Measurements from ENCODE around the gene SLC24A4. TPM values are rescaled to one million over a fixed set of nuclear protein-coding genes. Genes with fewer than 3 reads are reported as not detected.

SLC24A4 gene
- polyA plus RNA-seq, 1 donor from 2014 or later, result 0.17 TPM

GRCh38 chr14:92383805-92384204 lies 60.8 kb downstream of the SLC24A4 start:
- no peaks in the 10 kb centered on the region for H3K27me3 ChIP-seq (ENCODE audit: insufficient read depth, low read depth, low read length)
- no peak overlapping the region for H3K4me3 ChIP-seq (ENCODE audit: low read length)
- TF ChIP-seq MXI1 (conservative IDR thresholded peaks at IDR 0.05; ENCODE audit: poor library complexity, severe bottlenecking) (no peak), REST (IDR thresholded peaks at IDR 0.05; ENCODE audit: borderline replicate concordance) (no peak), EP300 (conservative IDR thresholded peaks at IDR 0.05; ENCODE audit: poor library complexity, severe bottlenecking) (no peak), POLR2AphosphoS5 (IDR thresholded peaks at IDR 0.05) (no peak), CTCF (IDR thresholded peaks at IDR 0.05; ENCODE audit: poor library complexity, severe bottlenecking) (no peak), TAF1 (IDR thresholded peaks at IDR 0.05; ENCODE audit: low read depth) (no peak), EZH2 (IDR thresholded peaks at IDR 0.05; ENCODE audit: borderline replicate concordance, insufficient read depth, low read length, poor library complexity, severe bottlenecking) (no peak), RAD21 (conservative IDR thresholded peaks at IDR 0.05) (no peak)
- no peaks in the 10 kb centered on the region for H3K9me3 ChIP-seq (ENCODE audit: low read length)
- H3K36me3 ChIP-seq (ENCODE audit: insufficient read depth, low read length), result no peaks in the 10 kb centered on the region
- no peaks in the 10 kb centered on the region for H3F3A ChIP-seq (ENCODE audit: insufficient read depth, low read length, poor library complexity, severe bottlenecking)
- H3K79me2 ChIP-seq (replicated peaks; ENCODE audit: insufficient read depth, low read length), result no peaks in the 10 kb centered on the region
- no peak overlapping the region for H2AFZ ChIP-seq (ENCODE audit: low read depth, low read length)
- H3K9ac ChIP-seq (ENCODE audit: low read length), result no peak overlapping the region
- H3K27ac ChIP-seq (ENCODE audit: low read length), result no peak overlapping the region
- H3K9me2 ChIP-seq (ENCODE audit: insufficient read depth, low read length), result no peaks in the 10 kb centered on the region
- H4K20me1 ChIP-seq (ENCODE audit: insufficient read depth), result no peaks in the 10 kb centered on the region
- H3K4me2 ChIP-seq (ENCODE audit: low read length), result no peak overlapping the region

GRCh38 chr14:92384461-92385133 lies 61.6 kb downstream of the SLC24A4 start:
- no peak for TF ChIP-seq CTCF (IDR thresholded peaks at IDR 0.05; ENCODE audit: poor library complexity, severe bottlenecking)
- no peak for TF ChIP-seq TAF1 (IDR thresholded peaks at IDR 0.05; ENCODE audit: low read depth)
- no peak for TF ChIP-seq EZH2 (IDR thresholded peaks at IDR 0.05; ENCODE audit: borderline replicate concordance, insufficient read depth, low read length, poor library complexity, severe bottlenecking)
- no peak for TF ChIP-seq RAD21 (conservative IDR thresholded peaks at IDR 0.05)
- TF ChIP-seq REST (IDR thresholded peaks at IDR 0.05; ENCODE audit: borderline replicate concordance), result no peak
- no peak for TF ChIP-seq SMC3 (conservative IDR thresholded peaks at IDR 0.05; ENCODE audit: poor library complexity)
- no peak for TF ChIP-seq POLR2AphosphoS5 (IDR thresholded peaks at IDR 0.05)
- TF ChIP-seq EP300 (conservative IDR thresholded peaks at IDR 0.05; ENCODE audit: poor library complexity, severe bottlenecking), result no peak
- no peak for TF ChIP-seq MXI1 (conservative IDR thresholded peaks at IDR 0.05; ENCODE audit: poor library complexity, severe bottlenecking)
- Histone ChIP-seq H3K9ac (ENCODE audit: low read length) (no peak overlapping the region), H3K4me3 (ENCODE audit: low read length) (no peak overlapping the region)

More at GRCh38 chr14:92384461-92385133, 61.6 kb downstream of the SLC24A4 start:
- Histone ChIP-seq H3K9me2 (ENCODE audit: insufficient read depth, low read length) (no peaks in the 10 kb centered on the region), H3K79me2 (replicated peaks; ENCODE audit: insufficient read depth, low read length) (no peaks in the 10 kb centered on the region), H3K27me3 (ENCODE audit: insufficient read depth, low read depth, low read length) (no peaks in the 10 kb centered on the region), H3K27ac (ENCODE audit: low read length) (no peak overlapping the region), H2AFZ (ENCODE audit: low read depth, low read length) (no peak overlapping the region), H3K9me3 (ENCODE audit: low read length) (no peaks in the 10 kb centered on the region), H3F3A (ENCODE audit: insufficient read depth, low read length, poor library complexity, severe bottlenecking) (no peaks in the 10 kb centered on the region), H4K20me1 (ENCODE audit: insufficient read depth) (no peaks in the 10 kb centered on the region), H3K36me3 (ENCODE audit: insufficient read depth, low read length) (no peaks in the 10 kb centered on the region), H3K4me2 (ENCODE audit: low read length) (no peak overlapping the region)

Data from neural cell (in vitro differentiated cells).